HG02678 (cell line): ENCODE data around the gene TBC1D22A.

ENCODE experiments used
- ATAC-seq: cut with Tn5 transposase; IDR thresholded peaks from one replicate; pipeline ENCODE4 v1.9.1; 2021; ENCODE audit warnings: mild to moderate bottlenecking, moderate library complexity; ENCODE audit not compliant: unreplicated experiment

TBC1D22A gene

DNA sequence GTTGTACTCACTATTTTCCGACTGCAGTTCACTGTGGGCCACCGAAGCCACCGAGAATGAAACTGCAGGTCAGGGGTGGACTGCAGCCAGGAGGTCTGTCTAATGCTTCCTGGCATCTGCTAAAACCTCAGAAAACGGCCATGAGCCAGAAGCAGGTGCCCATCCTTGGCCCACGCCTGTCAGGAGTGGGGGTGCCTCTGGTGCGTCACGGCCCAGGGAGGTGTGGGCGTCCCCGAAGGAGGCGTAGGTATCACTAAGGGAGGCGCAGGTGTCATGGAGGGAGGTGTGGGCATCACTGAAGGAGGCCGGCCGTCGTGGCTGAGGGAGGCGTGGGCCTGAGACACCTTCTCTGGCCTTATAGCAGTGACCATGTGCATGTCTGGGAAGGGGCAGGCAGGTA is 456.2 kb downstream of the TBC1D22A start:
- no peak for ATAC-seq

DNA sequence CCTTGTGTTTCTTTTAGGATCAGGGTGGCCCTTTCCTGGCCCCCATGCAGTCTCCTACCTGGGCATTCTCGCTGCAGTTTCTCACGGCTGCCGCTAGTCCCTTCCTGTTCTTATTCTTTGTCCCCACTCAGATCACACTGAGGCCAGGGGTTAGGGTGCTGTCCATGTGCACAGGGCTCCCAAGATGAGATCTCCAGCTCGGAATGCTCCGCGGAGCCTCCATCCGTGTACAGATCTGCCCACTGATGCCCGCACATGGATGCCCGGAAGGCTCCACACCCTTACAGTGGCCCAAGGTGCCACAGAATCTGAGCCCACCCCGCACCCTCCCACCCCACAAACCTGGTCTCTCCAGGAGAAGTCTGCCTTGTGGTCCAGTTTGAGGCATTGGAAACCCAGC is 457.3 kb downstream of the TBC1D22A start:
- no peak for ATAC-seq

DNA sequence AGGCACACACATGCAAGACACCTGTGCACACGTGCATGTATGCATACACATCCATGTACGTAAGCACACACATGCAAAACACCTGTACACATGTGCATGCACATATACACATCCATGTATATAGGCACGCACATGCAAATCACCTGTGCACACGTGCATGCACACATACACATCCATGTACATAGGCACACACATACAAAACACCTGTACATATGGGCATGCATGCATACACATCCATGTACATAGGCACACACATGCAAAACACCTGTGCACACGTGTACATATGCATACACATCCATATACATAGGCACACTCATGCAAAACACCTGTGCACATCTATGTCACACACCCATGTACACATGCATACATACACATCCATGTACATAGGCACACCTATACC is 458.3 kb downstream of the TBC1D22A start:
- ATAC-seq: no peak

DNA sequence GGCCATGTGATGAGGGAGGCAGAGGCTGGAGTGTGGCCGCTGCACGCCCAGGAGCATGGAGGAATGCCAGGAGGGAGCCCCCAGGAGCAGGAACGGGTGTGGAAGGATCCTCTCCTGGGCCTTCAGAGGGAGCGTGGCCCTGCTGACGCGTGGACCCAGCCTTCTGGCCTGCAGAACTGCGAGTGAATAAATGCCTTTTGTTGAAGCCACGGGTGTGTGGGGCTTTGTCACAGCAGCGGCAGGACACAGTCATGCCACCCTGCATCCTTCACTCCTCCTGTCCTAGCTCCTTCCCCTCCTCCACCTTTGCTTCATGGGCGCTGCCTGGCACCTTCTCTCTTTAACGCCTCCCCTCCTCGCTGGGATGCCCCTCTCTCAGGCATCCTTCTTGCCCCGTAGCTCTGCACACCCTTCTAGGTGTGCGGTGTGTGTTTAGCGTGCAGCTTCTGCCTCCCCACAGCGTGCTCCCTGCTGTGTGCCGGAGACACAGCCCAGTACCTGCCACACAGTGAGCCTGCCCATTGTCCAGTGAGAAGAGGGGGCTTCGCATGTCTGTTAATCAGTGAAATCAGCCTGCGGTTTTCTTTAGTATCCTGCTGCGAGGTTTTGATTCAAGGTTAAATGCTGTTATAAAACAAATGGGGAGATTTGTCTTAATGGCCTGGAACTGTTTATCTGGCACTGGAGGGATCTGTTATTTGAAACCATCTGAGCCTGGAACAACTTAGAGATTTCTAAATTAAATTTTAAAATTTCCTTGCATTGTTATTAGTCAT is 459.6 kb downstream of the TBC1D22A start:
- ATAC-seq: no peak
